Activated T-cell treated with anti-CD3 and anti-CD28 coated beads for 24 hours (primary cell): ENCODE data around the gene DUT.
A peak's percentile ranks its signal among the peaks of the same experiment; 100 is the strongest.

Experiments
- DNase-seq: peaks from one replicate; pipeline ENCODE4 v3.0.0-alpha.2; 2020; ENCODE audit warnings: low read depth

DUT gene

DNA sequence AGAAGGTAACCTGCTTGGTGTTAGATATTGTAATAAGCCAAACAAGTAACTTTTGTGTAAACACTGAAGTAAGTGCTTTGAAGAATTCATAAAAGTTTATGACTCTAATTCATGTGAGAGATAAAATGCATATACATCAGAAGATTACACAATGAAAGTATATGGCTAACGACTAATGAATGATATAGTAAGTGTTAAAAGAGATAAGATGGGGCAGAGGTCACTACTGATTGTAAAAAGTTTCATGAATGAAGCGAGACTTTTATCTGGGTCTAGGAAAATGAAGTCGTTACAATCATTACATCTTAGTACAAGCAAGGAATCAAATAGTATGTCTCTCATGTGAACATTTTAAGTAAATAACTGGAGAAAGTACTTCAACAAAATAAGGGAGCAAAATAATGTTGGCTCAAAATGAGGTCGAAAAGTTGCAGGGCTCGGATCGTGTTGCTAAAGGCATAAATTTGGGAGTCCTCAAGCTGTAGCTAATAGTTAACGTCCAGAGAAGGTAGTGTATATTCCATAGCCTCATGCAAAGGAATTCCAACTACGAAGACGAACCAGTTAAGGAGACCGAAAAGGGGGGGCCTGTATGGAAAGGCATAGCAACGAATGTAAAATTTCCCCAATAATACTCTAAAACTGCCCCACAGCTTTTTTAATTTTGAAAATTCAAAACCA, 984 bp upstream of the DUT start:
- DNase-seq = no peak

DNA sequence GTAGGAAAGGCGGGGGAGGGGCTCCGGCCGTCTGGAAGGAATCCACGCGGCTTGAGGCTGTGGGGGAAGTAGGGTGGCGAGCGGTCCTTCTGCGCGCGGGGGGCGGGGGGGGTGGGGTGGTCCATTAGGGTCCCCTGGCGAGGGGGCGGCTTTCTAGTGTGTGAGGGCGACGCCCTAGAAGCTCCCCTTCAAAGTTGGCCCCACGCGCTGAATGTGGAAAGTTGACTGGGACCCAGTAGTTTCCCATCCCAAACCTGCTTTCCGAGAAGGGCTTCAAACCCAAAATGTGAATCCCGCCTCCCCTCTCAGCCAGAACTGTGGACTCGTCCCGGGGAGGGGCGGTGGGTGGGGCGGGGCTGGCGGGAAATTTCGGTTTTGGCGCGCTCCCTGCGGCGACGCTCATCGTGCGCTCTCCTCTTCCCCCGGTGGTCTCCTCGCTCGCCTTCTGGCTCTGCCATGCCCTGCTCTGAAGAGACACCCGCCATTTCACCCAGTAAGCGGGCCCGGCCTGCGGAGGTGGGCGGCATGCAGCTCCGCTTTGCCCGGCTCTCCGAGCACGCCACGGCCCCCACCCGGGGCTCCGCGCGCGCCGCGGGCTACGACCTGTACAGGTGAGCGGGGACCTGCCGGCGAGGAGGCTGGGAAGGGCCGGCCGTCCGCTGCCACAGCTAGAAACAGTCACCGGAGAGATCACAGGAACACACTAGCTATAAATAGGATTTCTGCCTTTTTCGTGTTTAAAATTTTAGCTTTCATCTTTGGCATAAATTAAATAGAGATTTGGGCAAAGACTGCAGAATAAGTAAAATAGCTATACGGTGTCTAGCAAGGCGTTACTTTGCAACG, 790 bp downstream of the DUT start:
- DNase-seq = peak; percentile 75

DNA sequence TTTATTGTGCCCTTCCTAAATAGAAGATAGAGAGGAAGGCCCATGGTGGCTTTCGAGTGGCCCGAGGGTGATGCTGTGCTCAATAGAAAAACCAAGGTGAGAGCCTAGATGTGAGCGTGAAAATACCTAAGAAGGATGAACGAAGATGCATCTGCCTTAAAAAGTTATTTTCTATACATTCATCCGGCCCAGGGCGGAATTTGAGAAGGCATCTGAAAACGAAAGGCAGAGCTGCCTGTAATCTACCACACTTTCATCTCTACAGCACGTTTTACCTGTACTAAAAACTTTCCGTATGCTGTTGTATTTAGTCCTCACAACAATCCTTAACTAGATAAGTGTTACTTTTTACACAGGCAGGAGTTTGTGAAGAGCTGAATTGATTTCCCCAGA, 1.4 kb downstream of the DUT start:
- DNase-seq = peak; percentile 7

DNA sequence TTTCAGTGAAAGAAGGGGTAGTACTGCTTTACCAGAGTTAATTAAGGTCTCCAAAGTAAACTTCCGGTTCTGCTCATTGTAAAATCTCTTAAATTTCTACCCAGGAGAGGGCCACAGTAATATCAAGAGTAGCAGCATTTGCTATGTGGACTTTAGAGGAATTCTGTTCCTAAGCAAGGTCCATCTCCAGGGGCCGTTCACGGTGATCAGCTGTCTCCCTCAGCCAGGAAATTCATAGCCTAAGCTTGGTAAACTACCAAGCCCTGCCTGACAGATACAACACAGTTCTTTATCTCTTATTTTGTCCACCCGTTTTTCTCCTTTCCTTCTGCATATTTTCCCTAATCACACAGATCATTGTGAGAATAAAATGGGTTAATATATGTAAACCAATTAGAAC, 2.3 kb downstream of the DUT start:
- DNase-seq = no peak

DNA sequence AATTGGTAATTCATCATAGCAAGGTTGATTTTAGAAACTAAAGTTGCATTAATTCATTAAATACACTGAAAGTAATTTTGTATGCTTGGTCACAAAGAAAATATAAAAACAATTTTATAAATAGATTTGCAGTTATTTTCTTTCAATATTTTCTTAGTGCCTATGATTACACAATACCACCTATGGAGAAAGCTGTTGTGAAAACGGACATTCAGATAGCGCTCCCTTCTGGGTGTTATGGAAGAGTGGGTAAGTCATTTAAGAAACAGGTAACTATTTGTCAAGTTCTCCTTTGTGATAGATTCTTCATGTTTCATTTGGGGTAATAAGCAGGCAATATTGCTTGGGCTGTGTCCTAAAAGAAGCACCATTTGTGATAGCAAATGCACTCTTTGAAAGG, 3.0 kb downstream of the DUT start:
- DNase-seq = no peak

DNA sequence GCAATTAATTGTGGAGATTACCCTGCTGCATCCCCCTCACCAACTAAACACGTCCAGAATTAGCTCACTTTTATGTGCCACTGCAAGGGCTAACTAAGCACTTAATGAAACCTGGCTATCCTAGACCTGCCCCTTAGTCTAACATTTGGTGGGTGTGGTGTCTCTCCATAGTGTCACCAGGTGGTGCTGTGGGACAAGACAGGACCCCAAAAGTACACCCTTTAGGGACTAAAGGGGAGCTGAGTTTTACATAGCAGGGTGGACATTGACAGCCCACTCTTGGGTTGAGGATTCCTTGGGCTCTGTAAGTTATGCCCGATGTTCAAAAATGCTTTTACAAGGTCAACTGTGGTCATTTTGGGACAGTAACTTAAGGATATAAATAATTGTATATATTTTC, 5.7 kb downstream of the DUT start:
- no peak for DNase-seq

DNA sequence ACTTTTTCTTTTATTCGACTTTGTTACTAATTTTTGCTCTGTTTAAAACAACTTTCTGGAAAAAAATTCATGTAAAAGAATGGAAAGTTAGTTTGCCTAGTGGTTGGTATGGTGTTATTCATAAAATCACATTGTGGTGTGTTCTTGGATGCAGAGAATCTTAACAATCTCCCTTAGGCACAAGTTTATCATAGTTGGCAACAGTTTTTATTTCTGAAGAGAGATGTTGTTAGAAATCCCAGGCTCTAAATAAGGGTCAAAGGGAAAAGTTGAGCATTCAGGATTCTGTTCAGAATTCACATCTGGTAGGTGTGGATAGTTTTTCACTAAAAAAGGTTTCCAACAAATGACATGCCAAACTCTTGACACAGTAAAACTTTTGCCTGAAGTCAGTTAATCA, 6.4 kb downstream of the DUT start:
- no peak for DNase-seq

DNA sequence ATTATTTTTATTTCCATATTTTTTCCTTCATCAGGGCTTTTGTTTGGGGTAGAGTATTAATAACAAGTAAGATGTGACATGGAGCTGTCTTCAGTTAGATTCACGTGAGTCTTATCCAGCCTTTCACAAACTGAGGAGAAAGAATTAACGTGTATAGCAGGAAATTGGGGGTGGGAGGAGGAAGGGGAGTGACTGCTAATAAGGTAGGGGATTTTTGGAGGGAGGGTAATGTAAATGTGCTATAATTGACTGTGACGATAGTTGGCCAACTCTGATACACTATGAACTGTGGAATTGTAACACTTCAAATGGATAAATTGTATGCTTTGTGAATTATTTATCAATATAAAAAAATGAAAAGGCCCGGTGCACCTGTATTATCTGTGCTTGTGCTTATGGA, 8.9 kb downstream of the DUT start:
- DNase-seq = no peak

DNA sequence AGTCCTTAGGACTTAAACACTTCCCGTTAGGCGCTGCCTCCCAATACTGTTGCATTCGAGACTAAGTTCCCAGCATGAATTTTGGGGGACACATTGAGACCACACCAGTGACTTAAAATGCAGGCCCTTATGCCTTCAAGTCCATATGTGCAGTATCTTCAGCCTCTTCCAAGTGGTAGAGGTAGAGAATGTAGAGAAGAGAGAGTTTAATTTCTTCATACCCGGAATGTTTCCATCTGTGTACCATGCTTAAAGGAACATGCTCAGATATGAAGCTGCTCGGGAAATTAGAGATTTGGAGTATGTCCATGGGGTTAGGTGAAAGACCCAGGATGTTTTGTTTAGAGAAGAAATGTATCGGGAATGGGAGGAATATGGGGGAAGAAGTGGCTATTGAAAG, 12.6 kb downstream of the DUT start:
- DNase-seq = no peak

DNA sequence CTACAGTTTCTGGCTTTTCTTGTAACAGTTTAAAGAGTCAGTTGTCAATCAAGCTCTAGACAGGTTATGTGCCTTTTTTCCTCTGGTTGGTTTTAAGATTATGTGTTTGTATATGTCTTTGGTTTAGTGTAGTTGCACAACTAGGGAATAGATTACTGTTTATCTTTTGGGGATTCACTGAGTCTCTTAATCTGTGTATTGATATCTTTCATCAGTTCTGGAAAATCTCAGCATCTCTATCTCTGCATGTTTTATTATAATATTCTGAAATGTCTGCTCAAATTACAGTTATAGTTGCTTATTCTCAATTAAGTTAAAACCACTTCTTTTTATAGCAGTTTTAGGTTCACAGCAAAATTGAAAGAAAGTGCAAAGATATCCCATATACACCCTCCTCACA, 14.3 kb downstream of the DUT start:
- DNase-seq = no peak

DNA sequence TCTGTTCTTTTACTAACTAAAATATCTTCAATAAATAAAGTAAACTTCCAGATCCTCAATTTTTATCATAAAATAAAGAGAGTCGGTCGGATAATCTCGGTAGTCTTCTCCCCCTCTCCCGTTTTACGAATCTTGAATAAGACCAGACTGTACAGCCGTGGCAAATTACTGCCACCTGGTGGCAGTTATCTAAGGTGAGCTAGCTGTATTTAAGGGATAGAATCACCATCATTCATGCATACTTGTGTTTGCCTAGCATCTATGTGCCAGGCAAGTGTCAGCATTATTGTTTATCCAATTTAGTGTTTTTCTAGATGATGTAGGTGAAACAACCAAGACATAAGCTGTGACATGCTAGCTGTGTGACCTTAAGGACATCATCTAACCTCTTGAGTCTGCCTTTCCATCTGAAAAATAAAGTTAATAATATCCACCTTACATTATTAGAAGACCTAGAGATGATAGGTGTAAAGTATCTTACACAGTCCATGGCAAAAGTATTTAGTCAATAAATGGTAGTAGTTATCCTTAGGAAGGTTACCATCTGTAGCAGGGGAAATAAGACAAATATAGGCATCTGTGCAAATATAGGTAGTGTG, 21.3 kb downstream of the DUT start:
- DNase-seq = peak; percentile 23

DNA sequence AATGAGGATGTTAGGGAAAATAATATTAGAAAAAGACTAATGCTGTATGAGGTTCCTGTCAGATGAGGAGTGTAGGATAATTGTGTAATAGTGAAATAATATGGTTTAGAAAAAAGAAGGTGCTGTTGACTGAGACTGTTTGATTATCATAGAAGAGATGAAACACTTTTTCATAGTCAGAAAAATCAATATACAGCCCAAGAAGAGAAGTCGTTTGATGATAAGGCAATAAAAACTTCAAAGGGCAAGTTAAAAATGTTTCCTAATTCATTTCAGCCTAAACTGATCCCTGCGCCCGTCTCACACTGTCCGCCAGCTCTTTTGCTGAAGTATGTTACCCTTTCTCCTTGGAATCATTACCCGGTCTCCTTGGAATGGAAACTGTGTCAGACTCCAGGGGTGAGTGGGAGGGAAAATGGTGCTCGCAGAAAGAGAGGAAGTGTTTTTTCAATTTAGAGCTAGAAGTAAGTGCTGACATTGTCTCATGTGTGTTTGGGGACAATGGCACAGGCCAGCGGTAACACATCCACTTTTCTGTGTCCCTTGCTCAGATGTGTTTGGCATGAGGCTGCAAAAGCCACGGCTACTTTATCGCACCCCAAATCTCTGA, 23.6 kb downstream of the DUT start:
- DNase-seq = no peak

DNA sequence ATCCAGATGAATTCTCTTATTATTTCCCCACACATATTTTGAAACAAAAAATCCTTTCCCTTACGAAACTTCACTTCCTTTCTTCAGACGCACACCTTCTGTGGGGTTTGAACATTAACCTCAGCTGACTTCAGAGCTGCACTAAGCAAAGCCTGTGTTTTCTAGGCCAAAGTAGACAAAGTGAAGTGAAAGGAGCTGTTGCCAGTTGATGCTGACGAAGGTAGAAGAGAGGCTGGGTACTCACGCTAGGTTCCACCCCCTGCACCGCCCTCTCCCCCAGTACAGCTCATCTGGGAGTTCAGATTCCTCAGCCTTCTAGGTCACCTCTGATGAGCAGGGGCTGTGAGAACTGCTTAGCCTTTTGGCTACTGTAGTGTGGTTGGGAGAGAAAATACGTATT, 24.1 kb downstream of the DUT start:
- DNase-seq = no peak

DNA sequence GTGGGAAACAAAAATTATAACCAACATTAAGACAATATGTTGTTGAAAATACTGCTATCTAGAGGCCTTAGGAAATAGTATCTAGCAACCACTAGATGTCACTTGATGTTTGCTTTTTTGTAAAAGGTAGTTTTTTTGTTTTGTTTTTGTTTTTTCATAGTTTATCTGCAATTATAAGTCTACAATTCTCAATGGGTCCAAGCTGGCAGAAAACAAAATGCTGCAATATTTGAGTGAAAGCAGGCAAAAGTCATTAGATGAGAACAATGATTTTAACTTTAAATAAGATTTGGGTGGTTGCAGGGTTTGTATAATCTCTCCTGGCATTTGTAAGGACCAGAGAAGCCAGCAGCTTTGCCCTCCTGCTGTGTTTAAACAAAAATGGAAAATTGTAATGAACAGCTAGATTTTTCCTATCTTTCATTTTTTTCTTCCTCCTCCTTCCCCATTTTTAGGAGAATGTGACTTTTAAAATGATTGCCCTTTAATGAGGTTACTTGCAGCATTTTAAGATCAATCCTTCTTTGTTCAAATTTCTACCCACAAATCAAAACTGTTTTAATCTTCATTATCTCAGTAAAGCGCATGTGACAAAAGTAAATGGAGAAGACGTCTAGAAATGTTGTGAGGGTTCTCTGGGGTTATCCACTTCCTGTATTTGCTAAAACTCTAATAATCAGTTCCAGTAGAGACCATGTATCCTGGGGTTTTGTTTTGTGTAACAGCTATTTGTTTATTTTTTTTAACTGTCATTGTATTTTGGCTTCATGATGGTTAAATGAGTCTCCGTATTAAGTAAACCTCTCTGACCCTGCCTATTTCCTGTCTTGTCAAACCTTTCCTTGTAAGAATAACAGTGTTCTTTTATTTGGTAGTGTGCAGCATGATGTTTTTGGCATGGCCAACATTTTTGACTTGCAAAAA, 27.3 kb downstream of the DUT start:
- no peak for DNase-seq

DNA sequence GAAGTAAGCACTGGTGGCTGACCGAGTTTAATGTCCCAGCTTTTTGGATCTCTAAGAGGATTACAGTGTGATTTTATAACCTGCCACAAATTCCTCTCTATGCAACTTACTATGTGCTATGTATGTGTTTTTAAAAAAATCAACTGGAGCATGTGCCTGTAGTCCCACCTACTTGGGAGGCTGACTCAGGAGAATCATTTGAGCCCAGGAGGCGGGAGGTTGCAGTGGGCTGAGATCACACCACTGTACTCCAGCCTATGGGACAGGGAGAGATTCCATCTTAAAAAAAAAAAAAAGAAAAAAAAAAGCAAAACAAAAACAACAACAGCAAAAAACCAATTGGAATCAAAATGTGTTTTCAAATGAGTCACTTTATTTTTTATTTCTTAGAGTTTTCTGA, 29.6 kb downstream of the DUT start:
- DNase-seq = no peak

DNA sequence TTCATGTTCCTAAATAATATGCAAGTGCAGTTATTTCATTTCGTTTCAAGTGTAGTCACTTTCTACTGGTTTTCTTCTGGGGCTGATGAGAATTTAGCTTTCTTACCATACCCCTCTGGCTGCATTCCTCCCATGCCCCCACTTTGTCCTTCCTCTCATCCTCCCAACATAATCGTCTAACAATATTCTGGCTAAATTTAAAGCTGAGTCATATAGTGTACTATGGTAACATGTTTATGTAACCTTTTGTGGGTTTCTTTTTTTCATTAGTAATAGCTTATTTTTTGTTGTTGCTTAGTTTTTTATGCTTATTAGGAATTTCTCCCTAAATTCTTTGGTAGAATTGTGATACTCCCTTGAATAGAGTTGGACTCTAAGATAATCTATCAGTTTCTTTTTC, 30.5 kb downstream of the DUT start:
- DNase-seq = no peak

DNA sequence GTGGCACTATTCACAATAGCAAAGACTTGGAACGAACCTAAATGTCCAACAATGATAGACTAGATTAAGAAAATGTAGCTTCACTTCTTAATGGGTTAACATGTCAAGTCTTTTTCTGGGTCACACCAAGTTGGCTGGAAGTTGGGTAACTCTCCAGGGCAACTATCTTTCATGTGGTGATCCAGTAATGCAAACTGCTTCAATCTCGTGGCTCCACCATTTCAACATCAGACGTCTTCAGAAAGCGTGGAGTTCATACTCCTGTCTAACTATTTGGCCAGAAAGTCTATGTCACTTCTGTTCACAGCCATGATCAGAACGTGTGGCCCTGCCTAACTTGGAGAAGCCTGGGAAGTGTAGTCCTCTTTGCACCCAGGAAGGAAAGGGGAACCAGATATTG, 32.2 kb downstream of the DUT start:
- no peak for DNase-seq

DNA sequence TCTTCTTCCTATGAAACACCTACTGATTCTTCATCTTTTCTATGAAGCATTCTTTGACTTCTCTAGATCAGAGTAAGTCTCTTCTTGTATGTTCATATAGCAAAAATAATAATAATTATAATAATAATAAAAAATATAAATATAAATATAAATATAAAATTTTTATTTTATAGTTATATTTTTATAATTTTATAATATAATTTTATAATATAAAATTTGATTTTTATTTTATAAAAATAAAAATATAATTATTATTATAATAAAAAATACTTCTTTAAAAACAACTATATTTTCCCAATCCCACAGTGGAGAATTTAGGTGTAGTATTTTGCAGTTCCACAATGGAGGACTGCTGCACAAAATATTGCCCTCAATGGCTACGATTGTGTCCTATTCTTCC, 34.3 kb downstream of the DUT start:
- no peak for DNase-seq

DNA sequence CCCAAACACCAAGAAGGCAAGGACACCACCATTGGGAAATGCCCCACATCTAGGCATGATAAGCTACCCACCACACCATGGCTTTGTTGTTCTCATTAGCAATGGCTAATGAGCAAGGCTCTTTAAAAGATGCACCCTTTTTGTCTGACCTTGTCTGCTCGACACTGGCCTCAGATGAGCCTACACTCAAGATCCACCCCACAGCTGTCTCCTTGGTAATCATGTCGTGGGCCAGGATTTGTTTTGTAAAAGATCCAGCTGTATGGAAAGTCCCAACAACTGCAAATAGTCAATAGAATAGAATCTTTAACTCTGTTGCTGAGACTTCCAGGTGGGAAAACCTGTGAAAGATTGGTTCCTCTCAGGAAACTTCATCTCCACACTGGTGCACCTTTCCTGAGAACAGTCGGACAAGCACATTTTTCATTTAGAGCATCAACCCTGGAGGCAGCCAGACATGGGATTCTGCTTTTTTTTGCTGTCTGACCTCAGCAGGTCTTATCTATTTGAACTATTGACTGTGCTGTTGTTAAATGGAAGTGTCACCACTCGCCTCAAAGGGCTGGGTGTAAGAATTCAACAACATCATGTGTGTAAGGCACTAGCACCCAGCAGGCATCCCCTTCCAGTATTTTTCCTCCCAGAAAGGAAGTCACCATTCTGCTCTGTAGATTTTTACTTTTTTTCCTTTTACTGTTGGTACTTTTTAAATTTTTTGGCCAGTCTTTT, 35.5 kb downstream of the DUT start:
- DNase-seq = no peak

DNA sequence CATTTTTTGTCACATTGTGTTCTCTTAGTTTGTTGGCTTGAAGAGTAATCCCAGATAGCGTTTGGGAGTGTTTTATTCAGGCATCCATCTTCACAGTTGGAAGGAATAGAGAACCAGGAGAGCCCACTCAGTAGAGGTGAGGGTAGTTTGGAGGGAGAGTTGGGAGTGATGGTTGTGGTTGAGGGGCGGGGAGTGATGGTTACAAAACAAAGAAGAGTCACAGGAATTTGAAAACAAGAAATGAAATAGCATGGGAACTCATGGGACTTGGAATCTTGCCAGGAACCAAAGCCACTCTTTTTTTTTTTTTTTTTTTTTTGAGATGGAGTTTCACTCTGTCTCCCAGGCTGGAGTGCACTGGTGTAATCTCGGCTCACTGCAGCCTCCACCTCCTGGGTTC, 36.3 kb downstream of the DUT start:
- DNase-seq = no peak

DNA sequence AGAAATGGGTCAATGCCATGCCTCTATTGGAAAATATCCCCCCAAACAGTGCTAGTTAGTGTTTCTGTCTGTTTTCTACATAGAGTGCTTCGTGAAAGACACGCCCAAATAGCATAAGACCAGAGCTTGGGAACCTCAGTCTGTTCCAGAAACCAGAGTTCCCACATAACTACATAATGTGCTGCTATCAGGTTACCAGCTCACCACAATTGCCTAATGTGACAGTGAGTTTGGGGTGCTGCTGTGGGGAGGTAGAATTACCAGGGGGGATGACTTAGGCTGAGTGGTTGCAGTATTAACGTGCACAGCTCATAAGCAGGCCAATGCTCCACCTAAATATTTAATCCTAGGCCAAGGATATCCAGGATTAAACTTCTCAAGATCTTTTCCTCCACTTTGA, 39.2 kb downstream of the DUT start:
- no peak for DNase-seq
